ENCODE measurements around the gene TRMO. TPM values are rescaled to one million over a fixed set of nuclear protein-coding genes. Genes with fewer than 3 reads are reported as not detected.

TRMO gene
- total and polyA plus RNA-seq, 2 of the 8 experiments (the other 6 are each of a cell fraction or from before 2014, with no cell fraction given): 4.6 to 5.6 TPM

GRCh38 chr9:97923529-97924108, 1.3 kb upstream of the TRMO start:
- Histone ChIP-seq H2BK12ac (ENCODE audit: low read depth, low read length) (no peak overlapping the region), H3K14ac (ENCODE audit: insufficient read length) (no peak overlapping the region), H3K36me3 (ENCODE audit: control insufficient read depth in 2 of 4, insufficient read depth in 4 of 4, low read length in 3 of 4) (no peaks in the 10 kb centered on the region), H3K79me2 (ENCODE audit: control insufficient read depth in 1 of 2, insufficient read depth in 2 of 2, low read length in 2 of 2) (no peaks in the 10 kb centered on the region), H2BK120ac (replicated peaks; ENCODE audit: low read depth, low read length) (no peak overlapping the region), H3K27ac (ENCODE audit: low read depth, low read length) (no peak overlapping the region), H3K79me1 (ENCODE audit: low read depth, low read length) (no peaks in the 10 kb centered on the region), H3K23ac (ENCODE audit: insufficient read length) (no peak overlapping the region), H3K4me3 (ENCODE audit: extremely low read depth in 1 of 4, insufficient read depth in 2 of 4, low read depth in 3 of 4, low read length in 4 of 4) (peak overlapping the region in 1 of 4 experiments; percentile 43; a peak in 1 of 8 replicates), H3K56ac (replicated peaks; ENCODE audit: insufficient read length, low read depth, low read length) (no peak overlapping the region), H2AFZ (ENCODE audit: low read length) (no peak overlapping the region), H3K9me3 (ENCODE audit: insufficient read depth in 2 of 2, low read depth in 1 of 2, low read length in 1 of 2) (no peaks in the 10 kb centered on the region), H3K9ac (replicated peaks in 1 of 4; ENCODE audit: extremely low read depth in 1 of 4, low read depth in 3 of 4, low read length in 3 of 4) (no peak overlapping the region), H2BK15ac (ENCODE audit: low read length) (no peak overlapping the region), H3K4ac (replicated peaks; ENCODE audit: insufficient read length, low read depth, low read length) (no peak overlapping the region), H2AK5ac (ENCODE audit: low read depth, low read length) (no peak overlapping the region), H3K27me3 (replicated peaks in 1 of 4; ENCODE audit: control insufficient read depth in 3 of 4, extremely low read depth in 1 of 4, insufficient read depth in 3 of 4, low read length in 3 of 4) (no peaks in the 10 kb centered on the region; a peak in 2 of 7 replicates), H4K8ac (ENCODE audit: extremely low read depth, insufficient read depth, low read length) (no peak overlapping the region), H4K91ac (replicated peaks; ENCODE audit: insufficient read length, low read length) (no peak overlapping the region), H2BK20ac (ENCODE audit: low read length) (no peak overlapping the region), H3K4me2 (ENCODE audit: insufficient read depth in 1 of 2, low read depth in 2 of 2, low read length in 2 of 2) (peak overlapping the region; percentile 55 to 60; a peak in 3 of 4 replicates), H4K5ac (ENCODE audit: insufficient read length, low read depth, low read length) (no peak overlapping the region), H3K4me1 (replicated peaks in 1 of 4; ENCODE audit: control insufficient read depth in 3 of 4, insufficient read depth in 4 of 4, low read length in 3 of 4) (no peaks in the 10 kb centered on the region; a peak in 1 of 7 replicates), H2BK5ac (ENCODE audit: low read depth, low read length) (no peak overlapping the region), H3K23me2 (ENCODE audit: low read depth, low read length) (peaks cover 8% of the 10 kb centered on the region), H3K18ac (ENCODE audit: extremely low read depth, low read length) (no peak overlapping the region), H4K20me1 (replicated peaks in 1 of 2; ENCODE audit: control insufficient read depth in 1 of 2, insufficient read depth in 2 of 2, low read length in 2 of 2) (no peaks in the 10 kb centered on the region)
- 11% methylated on average over 8 of the region's 8 CpGs; no CpG with 5 or more reads in 1 of the 2 experiments for WGBS, 2 experiments (ENCODE audit: extremely low coverage in 1 of 2, insufficient coverage in 1 of 2, insufficient read length in 1 of 2, insufficient replicate concordance in 2 of 2, low coverage in 1 of 2, low lambda C conversion rate in 2 of 2, missing lambda C conversion rate in 1 of 2)
- ChIA-PET POLR2A (ENCODE audit: partially characterized antibody) (no interaction called here), CTCF (ENCODE audit: partially characterized antibody) (interaction anchor here (0.6 to 2.6 kb wide), 29 partner anchors 8 to 283 kb away, joined by 3 to 14 read pairs (median 4); no protein-coding TSS in a partner anchor)
- FAIRE-seq (no peak), DNase-seq (ENCODE audit: low read depth in 1 of 2, low spot score in 2 of 2) (peak in 1 of 2 experiments; percentile 53)
- peak; percentile 42 to 55 for TF ChIP-seq RAD21 (IDR thresholded peaks at IDR 0.05 in 1 of 2, conservative IDR thresholded peaks at IDR 0.05 in 1 of 2; ENCODE audit: low read depth in 2 of 2, low read length in 2 of 2)
- TF ChIP-seq KDM1A (IDR thresholded peaks at IDR 0.05; ENCODE audit: borderline replicate concordance, low read length): no peak

All from H1 (cell line).